Skin epidermis (tissue), 12 donors: Measurements from ENCODE around the gene TIAM2.

Experiments
- H3K27ac ChIP-seq, 21 experiments: fragments of 200-600 bp; sonication (generic) in 11 of 21; one replicate each; pipeline ENCODE4 v1.5.0; 2020; ENCODE audit warnings: mild to moderate bottlenecking in 3 of 21, inconsistent platforms in 2 of 21, moderate library complexity in 2 of 21
- H3K4me3 ChIP-seq, 7 experiments: fragments of 200-600 bp; sonication (generic) in 2 of 7; one replicate each; pipeline ENCODE4 v1.5.0; 2020; ENCODE audit warnings: inconsistent platforms in 2 of 7, mild to moderate bottlenecking in 2 of 7, moderate library complexity in 1 of 7

The TIAM2 gene

GRCh38 chr6:155021680-155022079 is 26.6 kb downstream of the TIAM2 start:
- Histone ChIP-seq H3K4me3 (no peak overlapping the region), H3K27ac (no peak overlapping the region)

GRCh38 chr6:155022721-155023120 is 27.6 kb downstream of the TIAM2 start:
- H3K4me3 ChIP-seq, result no peak overlapping the region
- no peak overlapping the region for H3K27ac ChIP-seq

GRCh38 chr6:155023717-155024116 is 28.6 kb downstream of the TIAM2 start:
- H3K27ac ChIP-seq, result no peak overlapping the region
- no peak overlapping the region for H3K4me3 ChIP-seq

- Histone ChIP-seq H3K27ac (no peak overlapping the region), H3K4me3 (no peak overlapping the region)
Observed at GRCh38 chr6:155024391-155025027, 29.4 kb downstream of the TIAM2 start.

GRCh38 chr6:155026022-155026705 is 31.0 kb downstream of the TIAM2 start:
- H3K27ac ChIP-seq, result peak overlapping the region in 1 of 21 experiments; percentile 34

GRCh38 chr6:155026706-155027045 is 31.6 kb downstream of the TIAM2 start:
- H3K4me3 ChIP-seq, result no peak overlapping the region
- peak overlapping the region in 1 of 21 experiments; percentile 34 for H3K27ac ChIP-seq

More at GRCh38 chr6:155026022-155026705, 31.0 kb downstream of the TIAM2 start:
- no peak overlapping the region for H3K4me3 ChIP-seq

GRCh38 chr6:155030148-155030720 is 35.1 kb downstream of the TIAM2 start:
- Histone ChIP-seq H3K4me3 (no peak overlapping the region), H3K27ac (no peak overlapping the region)

GRCh38 chr6:155031091-155031490 is 36.0 kb downstream of the TIAM2 start:
- H3K27ac ChIP-seq, result no peak overlapping the region
- no peak overlapping the region for H3K4me3 ChIP-seq

GRCh38 chr6:155033021-155033791 is 38.1 kb downstream of the TIAM2 start:
- Histone ChIP-seq H3K27ac (peak overlapping the region in 1 of 21 experiments; percentile 37), H3K4me3 (no peak overlapping the region)

- no peak overlapping the region for H3K27ac ChIP-seq
- H3K4me3 ChIP-seq, result no peak overlapping the region
Observed at GRCh38 chr6:155036907-155037306, 41.8 kb downstream of the TIAM2 start.

- Histone ChIP-seq H3K27ac (no peak overlapping the region), H3K4me3 (no peak overlapping the region)
Observed at GRCh38 chr6:155038104-155038503, 43.0 kb downstream of the TIAM2 start.

- Histone ChIP-seq H3K4me3 (no peak overlapping the region), H3K27ac (no peak overlapping the region)
Observed at GRCh38 chr6:155038527-155038926, 43.4 kb downstream of the TIAM2 start.

- Histone ChIP-seq H3K4me3 (no peak overlapping the region), H3K27ac (no peak overlapping the region)
Observed at GRCh38 chr6:155039618-155040017, 44.5 kb downstream of the TIAM2 start.

GRCh38 chr6:155040154-155040553 is 45.0 kb downstream of the TIAM2 start:
- H3K4me3 ChIP-seq, result no peak overlapping the region
- no peak overlapping the region for H3K27ac ChIP-seq

- Histone ChIP-seq H3K4me3 (no peak overlapping the region), H3K27ac (no peak overlapping the region)
Observed at GRCh38 chr6:155040901-155041650, 46.0 kb downstream of the TIAM2 start.

GRCh38 chr6:155041741-155042279 is 46.7 kb downstream of the TIAM2 start:
- no peak overlapping the region for H3K27ac ChIP-seq
- H3K4me3 ChIP-seq, result no peak overlapping the region

GRCh38 chr6:155042983-155043382 is 47.9 kb downstream of the TIAM2 start:
- no peak overlapping the region for H3K27ac ChIP-seq
- H3K4me3 ChIP-seq, result no peak overlapping the region

- no peak overlapping the region for H3K4me3 ChIP-seq
- H3K27ac ChIP-seq, result no peak overlapping the region
Observed at GRCh38 chr6:155045561-155046404, 50.7 kb downstream of the TIAM2 start.

GRCh38 chr6:155047523-155047922 is 52.4 kb downstream of the TIAM2 start:
- Histone ChIP-seq H3K27ac (no peak overlapping the region), H3K4me3 (no peak overlapping the region)
